Kidney (tissue), 14 donors: ENCODE results near the gene ZBTB42. TPM values are rescaled to one million over a fixed set of nuclear protein-coding genes. Genes with fewer than 3 reads are reported as not detected.

Source experiments
- DNase-seq, 5 donors: peaks; one replicate each; pipeline ENCODE4 v3.0.0-alpha.2; 2013 to 2020
- FAIRE-seq: peaks from 2 replicates; lab custom pipeline; 2012; peaks lifted over from hg19 to GRCh38; lab: Jason Lieb, UNC
- H3K27ac ChIP-seq, 2 donors: one replicate each; pipeline ENCODE4 v1.7.0; 2013; ENCODE audit warnings: low read depth in 2 of 2, low read length in 2 of 2, inconsistent platforms in 1 of 2
- H3K27me3 ChIP-seq: one replicate; pipeline ENCODE4 v1.7.1; 2013; ENCODE audit warnings: low read length, inconsistent platforms; ENCODE audit not compliant: control insufficient read depth, insufficient read depth
- H3K36me3 ChIP-seq, 3 donors: one replicate each; pipeline versions ENCODE4 v1.7.0 to v1.7.1; 2013; ENCODE audit warnings: low read length in 3 of 3, control low read depth in 1 of 3, inconsistent platforms in 1 of 3; ENCODE audit not compliant: insufficient read depth in 3 of 3, control insufficient read depth in 2 of 3
- H3K4me1 ChIP-seq, 3 donors: one replicate each; pipeline versions ENCODE4 v1.7.0 to v1.7.1; 2013; ENCODE audit warnings: low read length in 3 of 3, inconsistent platforms in 1 of 3, low read depth in 1 of 3; ENCODE audit not compliant: control insufficient read depth in 2 of 3, insufficient read depth in 2 of 3
- H3K4me3 ChIP-seq, 3 donors: one replicate each; pipeline versions ENCODE4 v1.7.0 to v1.8.1; 2013; ENCODE audit warnings: low read length in 3 of 3, control low read depth in 1 of 3, inconsistent platforms in 1 of 3
- H3K9ac ChIP-seq, 3 donors: one replicate each; pipeline versions ENCODE4 v1.7.0 to v1.7.1; 2013; ENCODE audit warnings: low read length in 3 of 3, control low read depth in 1 of 3, inconsistent platforms in 1 of 3
- H3K9me3 ChIP-seq, 3 donors: one replicate each; pipeline versions ENCODE4 v1.7.0 to v1.7.1; 2013; ENCODE audit warnings: low read length in 3 of 3, control low read depth in 1 of 3, inconsistent platforms in 1 of 3; ENCODE audit not compliant: control insufficient read depth in 2 of 3, insufficient read depth in 1 of 3
- CTCF ChIP-seq: IDR thresholded peaks from 3 replicates; pipeline ENCODE4 v1.5.1; 2012; ENCODE audit warnings: mild to moderate bottlenecking, moderate library complexity, borderline replicate concordance; ENCODE audit not compliant: insufficient read depth; ENCODE audit errors: extremely low read depth
- intact Hi-C: fragments of 100-400 bp; cut with DNase I; formaldehyde crosslinking; loops from one replicate; pipeline ENCODE4 v1.11.1; 2022
- polyA plus RNA-seq: library from polyadenylated mRNA; stranded (reverse); fragments of 350-450 nt; fragmentation: Illumina TruSeq; extraction: RNeasy Lipid Tissue Mini Kit (QIAGEN cat#74804); gene quantifications from one replicate; pipeline ENCODE4 v1.2.3, GENCODE V29; 2014; ENCODE audit warnings: low read depth, low replicate concordance; ENCODE audit not compliant: insufficient read depth
- total RNA-seq: library from RNA; stranded (reverse); fragmentation: NEBNext Ultra II Directional; extraction: Animal tissue kit (Norgen Biotek cat#: 25700); gene quantifications from one replicate; pipeline ENCODE4 v1.2.1, GENCODE V29; 2021
- donor health status: control.
- donor health status: control.
- donor health status: control.
- donor health status: control.
- donor health status: control.
- donor health status: DM: yes; HTN: yes; CAD: no.
- donor health status: Normal renal cell carcinoma (clear cell type).

The ZBTB42 gene
- total and polyA plus RNA-seq, 2 donors from 2014 or later = 3.9 to 10.0 TPM

- Histone ChIP-seq H3K36me3 (no peaks in the 10 kb centered on the region), H3K4me1 (peaks cover 0 to 31% (median 3%) of the 10 kb centered on the region in 3 donors), H3K9ac (peak overlapping the region in 1 of 3 donors; percentile 56), H3K27me3 (no peaks in the 10 kb centered on the region), H3K4me3 (peak overlapping the region in 1 of 3 donors; percentile 62), H3K27ac (no peak overlapping the region), H3K9me3 (no peaks in the 10 kb centered on the region)
- no peak for FAIRE-seq
- intact Hi-C loops = no loop called here
- TF ChIP-seq CTCF = no peak
- no peak for DNase-seq
Observed at GRCh38 chr14:104793703-104793959, 7.3 kb upstream of the ZBTB42 start.

DNA sequence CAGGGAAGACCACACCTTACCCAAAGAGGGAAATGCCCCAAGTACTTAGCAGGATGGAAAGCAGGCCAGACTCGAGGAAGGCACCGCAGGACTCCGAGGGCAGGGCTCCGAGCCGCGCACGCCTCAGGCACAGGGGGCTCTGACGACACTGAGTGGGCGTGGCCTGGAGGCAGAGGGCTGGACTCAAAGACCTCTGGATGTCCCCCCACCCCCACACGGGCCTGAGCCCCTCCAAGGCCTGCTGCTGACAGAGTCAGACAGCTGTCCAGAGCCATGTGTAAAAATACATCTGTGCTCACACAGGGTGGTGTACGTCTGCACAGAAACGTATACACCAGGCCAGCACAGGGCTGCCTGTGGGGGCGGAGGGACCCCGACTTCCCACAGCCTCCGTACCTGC, 6.8 kb upstream of the ZBTB42 start:
- no peaks in the 10 kb centered on the region for H3K27me3 ChIP-seq
- H3K4me3 ChIP-seq = peak overlapping the region; percentile 42 to 64 (median 62)
- intact Hi-C loops = no loop called here
- H3K36me3 ChIP-seq = no peaks in the 10 kb centered on the region
- no peaks in the 10 kb centered on the region for H3K9me3 ChIP-seq
- FAIRE-seq (no peak), DNase-seq (peak in 4 of 5 donors; percentile 36 to 81 (median 53))
- H3K27ac ChIP-seq = no peak overlapping the region
- TF ChIP-seq CTCF = no peak
- H3K4me1 ChIP-seq = peaks cover 0 to 31% (median 3%) of the 10 kb centered on the region in 3 donors
- H3K9ac ChIP-seq = peak overlapping the region; percentile 2 to 56 (median 49)

GRCh38 chr14:104794631-104794992, 6.3 kb upstream of the ZBTB42 start:
- intact Hi-C loops = no loop called here
- DNase-seq (peak in 3 of 5 donors; percentile 28 to 61 (median 44)), FAIRE-seq (no peak)
- H3K27ac ChIP-seq = peak overlapping the region in 1 of 2 donors; percentile 9
- H3K9ac ChIP-seq = peak overlapping the region; percentile 2 to 76 (median 56)
- H3K27me3 ChIP-seq = no peaks in the 10 kb centered on the region
- H3K36me3 ChIP-seq = no peaks in the 10 kb centered on the region
- H3K4me3 ChIP-seq = peak overlapping the region; percentile 42 to 64 (median 62)
- TF ChIP-seq CTCF = no peak
- H3K4me1 ChIP-seq = peaks cover 0 to 31% (median 3%) of the 10 kb centered on the region in 3 donors
- H3K9me3 ChIP-seq = no peaks in the 10 kb centered on the region
